KMS-11 (cell line): ENCODE results near the gene FBXO45.

ENCODE experiments used
- H2AFZ ChIP-seq: fragments of 200-600 bp; sonication (generic); 2 replicates; pipeline ENCODE4 v1.6.1; 2016; ENCODE audit warnings: antibody characterized with exemption, mixed run types, low read depth
- H3K27ac ChIP-seq: fragments of 200-600 bp; sonication (generic); 2 replicates; pipeline ENCODE4 v1.6.1; 2016; ENCODE audit warnings: mild to moderate bottlenecking, mixed run types
- H3K27me3 ChIP-seq: fragments of 200-600 bp; sonication (generic); 2 replicates; pipeline ENCODE4 v1.6.1; 2017; ENCODE audit warnings: mild to moderate bottlenecking, low read depth, mixed run types, moderate library complexity; ENCODE audit not compliant: insufficient read depth
- H3K36me3 ChIP-seq: fragments of 200-600 bp; sonication (generic); 2 replicates; pipeline ENCODE4 v1.6.1; 2017; ENCODE audit warnings: mild to moderate bottlenecking, mixed run types; ENCODE audit not compliant: insufficient read depth
- H3K4me1 ChIP-seq: fragments of 200-600 bp; sonication (generic); 2 replicates; pipeline ENCODE4 v1.6.1; 2016; ENCODE audit warnings: mild to moderate bottlenecking, low read depth, mixed run types; ENCODE audit not compliant: poor library complexity, severe bottlenecking
- H3K4me2 ChIP-seq: fragments of 200-600 bp; sonication (generic); 2 replicates; pipeline ENCODE4 v1.7.0; 2016; ENCODE audit warnings: mild to moderate bottlenecking, mixed run types
- H3K4me3 ChIP-seq: fragments of 200-600 bp; sonication (generic); IDR thresholded peaks from 2 replicates; pipeline ENCODE4 v1.6.1; 2017; ENCODE audit warnings: low read depth, low read length, mixed read lengths; ENCODE audit not compliant: insufficient read depth
- H3K79me2 ChIP-seq: fragments of 200-600 bp; sonication (generic); 2 replicates; pipeline ENCODE4 v1.6.1; 2016; ENCODE audit warnings: low read depth, mixed run types; ENCODE audit not compliant: insufficient read depth
- H3K9ac ChIP-seq: fragments of 200-600 bp; sonication (generic); 2 replicates; pipeline ENCODE4 v1.6.1; 2016; ENCODE audit warnings: mild to moderate bottlenecking, mixed run types
- H4K20me1 ChIP-seq: fragments of 200-600 bp; sonication (generic); 2 replicates; pipeline ENCODE4 v1.6.1; 2016; ENCODE audit warnings: mild to moderate bottlenecking, mixed run types; ENCODE audit not compliant: insufficient read depth
- TF ChIP-seq, protein P1 (sequence below): fragments of 200-600 bp; sonication (generic); conservative IDR thresholded peaks from 2 replicates; pipeline ENCODE4 v1.6.1; 2017; ENCODE audit warnings: low read depth, mild to moderate bottlenecking, antibody characterized with exemption, low read length, moderate library complexity, mixed read lengths

FBXO45 gene

DNA sequence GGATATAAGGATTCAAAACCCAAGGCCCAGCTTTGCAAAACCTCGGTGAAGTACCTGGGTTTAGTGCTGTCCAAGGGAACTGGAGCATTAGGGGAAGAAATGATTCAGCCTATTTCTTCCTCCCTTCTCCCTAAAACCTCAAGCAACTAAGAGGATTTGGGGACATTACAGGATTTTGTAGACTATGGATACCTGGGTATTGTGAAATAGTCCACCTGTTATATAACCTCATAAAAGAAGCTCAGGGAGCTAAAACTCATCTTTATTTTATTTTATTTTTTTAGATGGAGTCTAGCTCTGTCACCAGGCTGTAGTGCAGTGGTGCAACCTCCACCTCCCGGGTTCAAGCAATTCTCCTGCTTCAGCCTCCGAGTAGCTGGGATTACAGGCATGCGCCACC, 44.6 kb upstream of the FBXO45 start:
- Histone ChIP-seq H3K4me2 (no peak overlapping the region), H3K4me1 (peaks cover 20% of the 10 kb centered on the region), H3K4me3 (no peak overlapping the region), H3K9ac (no peak overlapping the region), H4K20me1 (no peaks in the 10 kb centered on the region), H3K36me3 (no peaks in the 10 kb centered on the region), H3K79me2 (no peaks in the 10 kb centered on the region), H2AFZ (no peak overlapping the region), H3K27ac (no peak overlapping the region), H3K27me3 (no peaks in the 10 kb centered on the region)
- TF ChIP-seq, protein P1, sequence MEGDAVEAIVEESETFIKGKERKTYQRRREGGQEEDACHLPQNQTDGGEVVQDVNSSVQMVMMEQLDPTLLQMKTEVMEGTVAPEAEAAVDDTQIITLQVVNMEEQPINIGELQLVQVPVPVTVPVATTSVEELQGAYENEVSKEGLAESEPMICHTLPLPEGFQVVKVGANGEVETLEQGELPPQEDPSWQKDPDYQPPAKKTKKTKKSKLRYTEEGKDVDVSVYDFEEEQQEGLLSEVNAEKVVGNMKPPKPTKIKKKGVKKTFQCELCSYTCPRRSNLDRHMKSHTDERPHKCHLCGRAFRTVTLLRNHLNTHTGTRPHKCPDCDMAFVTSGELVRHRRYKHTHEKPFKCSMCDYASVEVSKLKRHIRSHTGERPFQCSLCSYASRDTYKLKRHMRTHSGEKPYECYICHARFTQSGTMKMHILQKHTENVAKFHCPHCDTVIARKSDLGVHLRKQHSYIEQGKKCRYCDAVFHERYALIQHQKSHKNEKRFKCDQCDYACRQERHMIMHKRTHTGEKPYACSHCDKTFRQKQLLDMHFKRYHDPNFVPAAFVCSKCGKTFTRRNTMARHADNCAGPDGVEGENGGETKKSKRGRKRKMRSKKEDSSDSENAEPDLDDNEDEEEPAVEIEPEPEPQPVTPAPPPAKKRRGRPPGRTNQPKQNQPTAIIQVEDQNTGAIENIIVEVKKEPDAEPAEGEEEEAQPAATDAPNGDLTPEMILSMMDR, result no peak

DNA sequence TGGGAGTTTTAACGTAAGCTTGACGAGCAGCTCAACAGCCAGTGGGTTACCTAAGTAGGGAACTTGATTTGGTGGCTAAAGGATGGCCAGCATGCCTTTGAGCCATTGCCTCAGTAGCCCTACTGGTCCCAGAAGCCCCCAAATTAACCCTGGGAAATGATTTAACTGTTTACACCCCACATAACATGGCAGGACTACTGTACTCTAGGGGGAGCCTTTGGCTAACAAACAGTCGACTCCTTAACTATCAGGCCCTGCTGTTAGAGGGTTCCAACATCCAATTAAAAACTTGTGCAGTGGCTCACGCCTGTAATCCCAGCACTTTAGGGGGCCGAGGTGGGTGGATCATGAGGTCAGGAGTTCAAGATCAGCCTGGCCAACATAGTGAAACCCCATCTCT, 43.9 kb upstream of the FBXO45 start:
- Histone ChIP-seq H3K27ac (no peak overlapping the region), H4K20me1 (no peaks in the 10 kb centered on the region), H3K79me2 (no peaks in the 10 kb centered on the region), H3K36me3 (no peaks in the 10 kb centered on the region), H3K4me1 (peaks cover 16% of the 10 kb centered on the region), H3K4me2 (no peak overlapping the region), H3K4me3 (no peak overlapping the region), H2AFZ (no peak overlapping the region), H3K9ac (no peak overlapping the region), H3K27me3 (no peaks in the 10 kb centered on the region)
- TF ChIP-seq, protein P1, result no peak

GRCh38 chr3:196525141-196525540, 43.3 kb upstream of the FBXO45 start:
- Histone ChIP-seq H3K4me2 (no peak overlapping the region), H2AFZ (no peak overlapping the region), H3K79me2 (no peaks in the 10 kb centered on the region), H3K9ac (no peak overlapping the region), H3K27ac (no peak overlapping the region), H4K20me1 (no peaks in the 10 kb centered on the region), H3K4me3 (no peak overlapping the region), H3K36me3 (no peaks in the 10 kb centered on the region), H3K4me1 (peaks cover 16% of the 10 kb centered on the region), H3K27me3 (no peaks in the 10 kb centered on the region)
- TF ChIP-seq, protein P1, result no peak

- Histone ChIP-seq H2AFZ (peak overlapping the region; percentile 98), H4K20me1 (no peaks in the 10 kb centered on the region), H3K4me2 (peak overlapping the region; percentile 49), H3K4me3 (peak overlapping the region; percentile 38), H3K27ac (peak overlapping the region; percentile 54), H3K79me2 (no peaks in the 10 kb centered on the region), H3K27me3 (no peaks in the 10 kb centered on the region), H3K4me1 (peaks cover 16% of the 10 kb centered on the region), H3K36me3 (no peaks in the 10 kb centered on the region), H3K9ac (peak overlapping the region; percentile 67; the same call in 1 of the 2 replicates)
- TF ChIP-seq, protein P1, result peak; percentile 80
These were observed 39.7 kb upstream of the FBXO45 start for GRCh38 chr3:196528639-196529233.
